Measurements from ENCODE around the gene NUTM1. TPM values are rescaled to one million over a fixed set of nuclear protein-coding genes. Genes with fewer than 3 reads are reported as not detected.

The NUTM1 gene
- total RNA-seq, 1 donor = under 0.01 TPM

DNA sequence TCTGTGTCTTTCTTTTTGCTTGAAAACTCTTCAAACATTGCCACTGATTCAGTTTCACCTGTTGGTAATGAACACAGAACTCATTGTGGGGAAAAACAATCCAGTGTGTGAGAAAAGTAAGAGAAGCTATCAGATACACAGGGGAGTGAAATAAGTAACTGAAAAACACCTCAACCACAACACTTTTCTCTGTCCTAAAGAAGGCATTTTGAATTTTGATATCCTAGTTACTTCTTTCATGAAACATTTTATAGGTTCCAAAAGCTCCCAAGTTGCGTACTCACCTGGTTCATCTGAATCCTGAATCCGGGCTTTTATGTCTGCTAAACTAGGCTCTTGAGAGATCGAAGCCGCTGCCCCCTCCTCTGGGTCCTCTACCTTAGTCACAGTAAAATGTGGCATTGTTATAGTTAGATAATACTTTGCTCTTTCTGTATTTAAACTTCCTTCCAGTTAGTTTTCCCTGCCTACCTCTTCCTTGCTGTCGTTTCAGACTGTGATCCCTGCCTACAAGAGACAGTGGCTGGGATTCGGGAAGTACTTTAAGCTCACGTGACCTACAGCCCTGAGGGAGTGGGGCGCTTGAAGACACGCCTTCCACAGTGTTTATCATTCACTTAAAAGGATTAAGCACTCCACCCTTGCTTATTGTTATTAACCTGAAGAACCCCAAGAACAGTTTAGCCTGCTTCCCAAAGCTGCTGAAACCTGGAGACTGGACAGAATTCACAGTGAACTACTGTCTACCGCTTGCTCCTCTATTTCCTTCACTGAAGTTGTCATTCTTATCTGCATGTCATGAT lies 24.6 kb upstream of the NUTM1 start:
- peak overlapping the region; percentile 70 for H3K4me3 ChIP-seq (ENCODE audit: low read depth, low read length)
- peak; percentile 77 for DNase-seq (ENCODE audit: low read depth)
- TF ChIP-seq, protein P1, sequence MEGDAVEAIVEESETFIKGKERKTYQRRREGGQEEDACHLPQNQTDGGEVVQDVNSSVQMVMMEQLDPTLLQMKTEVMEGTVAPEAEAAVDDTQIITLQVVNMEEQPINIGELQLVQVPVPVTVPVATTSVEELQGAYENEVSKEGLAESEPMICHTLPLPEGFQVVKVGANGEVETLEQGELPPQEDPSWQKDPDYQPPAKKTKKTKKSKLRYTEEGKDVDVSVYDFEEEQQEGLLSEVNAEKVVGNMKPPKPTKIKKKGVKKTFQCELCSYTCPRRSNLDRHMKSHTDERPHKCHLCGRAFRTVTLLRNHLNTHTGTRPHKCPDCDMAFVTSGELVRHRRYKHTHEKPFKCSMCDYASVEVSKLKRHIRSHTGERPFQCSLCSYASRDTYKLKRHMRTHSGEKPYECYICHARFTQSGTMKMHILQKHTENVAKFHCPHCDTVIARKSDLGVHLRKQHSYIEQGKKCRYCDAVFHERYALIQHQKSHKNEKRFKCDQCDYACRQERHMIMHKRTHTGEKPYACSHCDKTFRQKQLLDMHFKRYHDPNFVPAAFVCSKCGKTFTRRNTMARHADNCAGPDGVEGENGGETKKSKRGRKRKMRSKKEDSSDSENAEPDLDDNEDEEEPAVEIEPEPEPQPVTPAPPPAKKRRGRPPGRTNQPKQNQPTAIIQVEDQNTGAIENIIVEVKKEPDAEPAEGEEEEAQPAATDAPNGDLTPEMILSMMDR (IDR thresholded peaks at IDR 0.05; ENCODE audit: insufficient read depth, low read length) = no peak

- H3K4me3 ChIP-seq (ENCODE audit: low read depth, low read length) = no peak overlapping the region
- no peak for DNase-seq (ENCODE audit: low read depth)
- TF ChIP-seq, protein P1 (IDR thresholded peaks at IDR 0.05; ENCODE audit: insufficient read depth, low read length) = no peak
These were observed 19.9 kb upstream of the NUTM1 start for GRCh38 chr15:34323217-34323616.

DNA sequence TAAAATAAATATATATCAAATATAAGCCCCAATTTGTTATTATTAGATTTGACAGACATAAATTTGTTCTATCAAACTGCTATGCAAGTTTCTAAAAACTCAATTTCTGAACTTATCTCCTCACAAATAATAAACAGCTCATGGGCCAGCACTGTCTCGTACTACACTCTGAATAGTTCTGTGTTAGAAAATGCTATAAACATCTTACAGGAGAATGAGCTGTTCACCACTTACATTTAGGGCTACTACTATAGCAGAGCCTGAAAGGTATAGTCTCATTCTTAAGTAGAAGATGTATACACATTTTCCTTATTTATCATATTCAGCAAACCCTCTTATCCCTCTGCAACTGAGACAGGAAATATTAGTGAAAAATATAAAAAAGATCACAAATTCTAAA lies 18.2 kb upstream of the NUTM1 start:
- no peak overlapping the region for H3K4me3 ChIP-seq (ENCODE audit: low read depth, low read length)
- TF ChIP-seq, protein P1 (IDR thresholded peaks at IDR 0.05; ENCODE audit: insufficient read depth, low read length) = no peak
- DNase-seq (ENCODE audit: low read depth) = no peak

DNA sequence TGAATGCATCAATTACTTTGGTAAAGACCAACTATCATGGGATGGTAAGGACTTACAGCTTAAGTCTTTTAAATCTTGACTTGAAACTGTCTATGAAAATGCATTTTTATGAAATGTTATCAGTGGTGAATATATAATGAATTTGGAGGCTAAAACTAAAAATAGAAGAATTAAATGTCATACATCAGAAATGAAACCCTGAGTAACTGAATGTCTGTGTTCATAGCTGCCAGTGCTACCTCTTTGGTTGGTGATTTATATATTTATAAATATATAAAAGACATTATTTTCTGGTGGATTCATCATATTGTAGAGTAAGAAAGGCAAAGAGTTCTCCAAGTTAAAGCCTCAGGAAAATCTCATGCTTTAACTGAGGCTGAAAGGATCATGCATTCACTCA lies 17.7 kb upstream of the NUTM1 start:
- TF ChIP-seq, protein P1 (IDR thresholded peaks at IDR 0.05; ENCODE audit: insufficient read depth, low read length) = no peak
- H3K4me3 ChIP-seq (ENCODE audit: low read depth, low read length) = no peak overlapping the region
- no peak for DNase-seq (ENCODE audit: low read depth)

DNA sequence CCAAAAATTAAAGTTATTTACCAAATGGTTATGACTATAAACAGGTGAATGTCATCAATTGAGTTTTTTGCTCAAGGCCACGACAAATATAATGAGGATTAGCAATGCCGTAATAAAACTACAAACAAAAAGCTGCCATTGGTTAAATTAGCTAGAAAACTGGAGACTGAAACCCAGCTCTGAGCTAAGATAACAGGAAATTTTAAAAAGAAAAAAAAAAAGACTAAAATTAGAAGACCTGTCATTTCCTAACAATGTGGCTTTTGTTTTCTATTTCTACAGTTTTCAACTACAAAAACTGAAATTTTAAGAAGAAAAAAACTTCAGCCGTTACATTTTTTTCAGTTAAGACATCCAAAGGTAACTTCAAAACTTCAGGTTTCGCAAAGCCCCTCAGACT lies 15.2 kb upstream of the NUTM1 start:
- no peak for DNase-seq (ENCODE audit: low read depth)
- TF ChIP-seq, protein P1 (IDR thresholded peaks at IDR 0.05; ENCODE audit: insufficient read depth, low read length) = no peak
- no peak overlapping the region for H3K4me3 ChIP-seq (ENCODE audit: low read depth, low read length)

DNA sequence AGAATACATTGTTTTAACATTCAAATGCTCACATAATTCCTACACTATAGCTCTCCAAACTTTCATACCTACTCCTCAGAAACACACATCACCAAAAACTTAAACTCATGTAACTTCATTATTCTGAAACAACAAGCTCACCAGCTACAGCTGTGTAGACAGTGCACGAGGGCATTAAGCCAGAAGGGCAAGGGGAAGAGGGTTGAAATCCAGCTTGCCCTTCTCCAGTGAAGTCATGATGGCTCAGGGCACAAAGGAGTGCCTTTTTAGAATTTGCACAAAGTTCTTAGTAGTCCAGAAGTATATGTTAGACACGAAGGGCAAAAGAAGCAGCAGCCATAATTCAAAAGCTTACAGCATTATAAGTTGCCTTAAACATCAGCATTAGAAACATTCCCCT lies 14.1 kb upstream of the NUTM1 start:
- TF ChIP-seq, protein P1 (IDR thresholded peaks at IDR 0.05; ENCODE audit: insufficient read depth, low read length) = no peak

GRCh38 chr15:34330279-34330678 lies 12.8 kb upstream of the NUTM1 start:
- H3K4me3 ChIP-seq (ENCODE audit: low read depth, low read length) = no peak overlapping the region
- TF ChIP-seq, protein P1 (IDR thresholded peaks at IDR 0.05; ENCODE audit: insufficient read depth, low read length) = no peak
- DNase-seq (ENCODE audit: low read depth) = no peak

More for the DNA sequence above, 14.1 kb upstream of the NUTM1 start:
- DNase-seq (ENCODE audit: low read depth) = no peak
- H3K4me3 ChIP-seq (ENCODE audit: low read depth, low read length) = no peak overlapping the region
